Measurements from ENCODE around the gene ADAM22. TPM values are rescaled to one million over a fixed set of nuclear protein-coding genes. Genes with fewer than 3 reads are reported as not detected.

The ADAM22 gene
- total RNA-seq, 1 experiment from 2014 or later = 7.1 TPM

DNA sequence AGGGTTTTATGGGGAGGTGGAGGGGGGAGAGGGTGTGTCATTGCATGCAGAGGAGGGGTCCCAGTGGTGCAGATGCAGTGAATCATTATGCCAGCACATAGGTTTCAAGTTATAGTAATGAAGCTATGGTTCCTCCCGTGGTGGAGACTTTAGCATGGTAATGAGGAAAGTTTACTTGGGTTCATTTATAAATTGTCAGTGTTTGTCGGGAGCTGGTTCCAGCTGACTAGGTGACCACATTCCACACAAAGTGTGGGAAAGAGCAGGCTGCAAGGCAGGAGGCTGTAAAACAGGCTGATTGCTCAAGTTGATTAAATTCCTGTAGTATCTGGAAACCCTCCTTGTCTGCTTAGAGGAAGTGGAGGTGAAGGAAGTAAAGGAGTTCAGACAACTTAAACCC is 206.9 kb downstream of the ADAM22 start:
- Histone ChIP-seq H3K4me1 (ENCODE audit: insufficient read depth, low read length, poor library complexity, severe bottlenecking) (no peaks in the 10 kb centered on the region), H3K4me3 (ENCODE audit: low read depth, low read length, poor library complexity, severe bottlenecking) (no peak overlapping the region), H3K27me3 (replicated peaks; ENCODE audit: insufficient read depth, low read depth, low read length, poor library complexity) (no peaks in the 10 kb centered on the region), H3K36me3 (ENCODE audit: insufficient read depth, low read length, poor library complexity, severe bottlenecking) (no peaks in the 10 kb centered on the region), H3K9me3 (ENCODE audit: low read depth, low read length, poor library complexity, severe bottlenecking) (no peaks in the 10 kb centered on the region), H3K27ac (ENCODE audit: low read depth, low read length, poor library complexity, severe bottlenecking) (no peak overlapping the region)
- ChIA-PET CTCF (no interaction called here), POLR2A (ENCODE audit: low non-redundant PET) (interaction anchor here (0.6 kb wide), 1 partner anchor 420 kb away, joined by 12 read pairs; no protein-coding TSS in a partner anchor)
- no peak for DNase-seq (ENCODE audit: low spot score)
- intact Hi-C loops (cut with micrococcal nuclease; ENCODE audit: unreplicated experiment) = no loop called here
- TF ChIP-seq EZH2 (IDR thresholded peaks at IDR 0.05; ENCODE audit: borderline replicate concordance, low read depth, low read length, poor library complexity, severe bottlenecking) = no peak
- TF ChIP-seq, protein P1, sequence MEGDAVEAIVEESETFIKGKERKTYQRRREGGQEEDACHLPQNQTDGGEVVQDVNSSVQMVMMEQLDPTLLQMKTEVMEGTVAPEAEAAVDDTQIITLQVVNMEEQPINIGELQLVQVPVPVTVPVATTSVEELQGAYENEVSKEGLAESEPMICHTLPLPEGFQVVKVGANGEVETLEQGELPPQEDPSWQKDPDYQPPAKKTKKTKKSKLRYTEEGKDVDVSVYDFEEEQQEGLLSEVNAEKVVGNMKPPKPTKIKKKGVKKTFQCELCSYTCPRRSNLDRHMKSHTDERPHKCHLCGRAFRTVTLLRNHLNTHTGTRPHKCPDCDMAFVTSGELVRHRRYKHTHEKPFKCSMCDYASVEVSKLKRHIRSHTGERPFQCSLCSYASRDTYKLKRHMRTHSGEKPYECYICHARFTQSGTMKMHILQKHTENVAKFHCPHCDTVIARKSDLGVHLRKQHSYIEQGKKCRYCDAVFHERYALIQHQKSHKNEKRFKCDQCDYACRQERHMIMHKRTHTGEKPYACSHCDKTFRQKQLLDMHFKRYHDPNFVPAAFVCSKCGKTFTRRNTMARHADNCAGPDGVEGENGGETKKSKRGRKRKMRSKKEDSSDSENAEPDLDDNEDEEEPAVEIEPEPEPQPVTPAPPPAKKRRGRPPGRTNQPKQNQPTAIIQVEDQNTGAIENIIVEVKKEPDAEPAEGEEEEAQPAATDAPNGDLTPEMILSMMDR (conservative IDR thresholded peaks at IDR 0.05; ENCODE audit: low read depth, low read length) = no peak
- BruUV-seq (replicated peaks) = no TSS peak

DNA sequence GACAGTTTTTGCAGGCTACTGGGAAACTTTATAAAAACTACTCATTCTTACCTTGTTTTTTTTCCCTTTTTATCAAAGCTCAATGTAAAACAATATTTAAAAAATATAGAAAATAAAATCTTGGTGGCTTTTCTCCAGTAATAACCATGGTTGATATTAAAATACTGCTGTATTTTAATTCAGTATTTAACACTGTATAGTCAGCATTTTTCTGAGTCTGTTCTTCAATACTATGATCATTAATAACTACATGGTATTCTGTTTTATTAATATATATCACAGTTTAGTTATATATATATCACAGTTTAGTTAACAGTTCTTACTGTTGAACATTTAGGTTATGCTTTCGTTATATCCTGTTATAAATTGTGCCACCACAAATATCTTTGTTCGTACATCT is 207.4 kb downstream of the ADAM22 start:
- TF ChIP-seq, protein P1 (conservative IDR thresholded peaks at IDR 0.05; ENCODE audit: low read depth, low read length) = no peak
- TF ChIP-seq EZH2 (IDR thresholded peaks at IDR 0.05; ENCODE audit: borderline replicate concordance, low read depth, low read length, poor library complexity, severe bottlenecking) = no peak
- H3K36me3 ChIP-seq (ENCODE audit: insufficient read depth, low read length, poor library complexity, severe bottlenecking) = no peaks in the 10 kb centered on the region
- H3K27me3 ChIP-seq (replicated peaks; ENCODE audit: insufficient read depth, low read depth, low read length, poor library complexity) = no peaks in the 10 kb centered on the region
- no peak for DNase-seq (ENCODE audit: low spot score)
- no peak overlapping the region for H3K27ac ChIP-seq (ENCODE audit: low read depth, low read length, poor library complexity, severe bottlenecking)
- BruUV-seq (replicated peaks) = no TSS peak
- ChIA-PET CTCF (no interaction called here), POLR2A (ENCODE audit: low non-redundant PET) (no interaction called here)
- intact Hi-C loops (cut with micrococcal nuclease; ENCODE audit: unreplicated experiment) = no loop called here
- no peak overlapping the region for H3K4me3 ChIP-seq (ENCODE audit: low read depth, low read length, poor library complexity, severe bottlenecking)
- H3K9me3 ChIP-seq (ENCODE audit: low read depth, low read length, poor library complexity, severe bottlenecking) = no peaks in the 10 kb centered on the region
- no peaks in the 10 kb centered on the region for H3K4me1 ChIP-seq (ENCODE audit: insufficient read depth, low read length, poor library complexity, severe bottlenecking)

DNA sequence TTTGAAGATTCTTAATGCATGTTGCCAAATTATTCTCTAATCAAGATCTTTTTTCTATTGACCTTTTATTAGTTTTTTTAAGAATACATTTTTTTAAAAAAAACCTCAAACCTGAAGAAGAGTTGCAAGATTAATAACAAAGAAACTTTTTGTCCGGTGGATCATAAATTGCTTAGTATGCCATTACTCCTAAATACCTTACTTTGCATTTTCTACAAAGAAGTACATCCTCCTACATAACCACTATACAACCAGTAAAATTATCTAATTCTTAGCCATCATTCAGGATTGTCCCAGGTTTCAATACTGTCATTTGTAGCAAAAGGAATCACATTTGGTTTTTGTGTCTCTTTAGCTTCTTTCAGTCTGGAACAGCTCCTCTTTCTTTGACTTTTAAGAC is 207.9 kb downstream of the ADAM22 start:
- Histone ChIP-seq H3K4me3 (ENCODE audit: low read depth, low read length, poor library complexity, severe bottlenecking) (no peak overlapping the region), H3K36me3 (ENCODE audit: insufficient read depth, low read length, poor library complexity, severe bottlenecking) (no peaks in the 10 kb centered on the region)

More for the DNA sequence above, 207.9 kb downstream of the ADAM22 start:
- CTCF ChIA-PET = no interaction called here
- POLR2A ChIA-PET (ENCODE audit: low non-redundant PET) = no interaction called here
- BruUV-seq (replicated peaks) = no TSS peak
- no peak overlapping the region for H3K27ac ChIP-seq (ENCODE audit: low read depth, low read length, poor library complexity, severe bottlenecking)
- H3K27me3 ChIP-seq (replicated peaks; ENCODE audit: insufficient read depth, low read depth, low read length, poor library complexity) = no peaks in the 10 kb centered on the region
- intact Hi-C loops (cut with micrococcal nuclease; ENCODE audit: unreplicated experiment) = no loop called here
- H3K4me1 ChIP-seq (ENCODE audit: insufficient read depth, low read length, poor library complexity, severe bottlenecking) = no peaks in the 10 kb centered on the region
- no peak for DNase-seq (ENCODE audit: low spot score)
- no peaks in the 10 kb centered on the region for H3K9me3 ChIP-seq (ENCODE audit: low read depth, low read length, poor library complexity, severe bottlenecking)
- no peak for TF ChIP-seq EZH2 (IDR thresholded peaks at IDR 0.05; ENCODE audit: borderline replicate concordance, low read depth, low read length, poor library complexity, severe bottlenecking)
- TF ChIP-seq, protein P1 (conservative IDR thresholded peaks at IDR 0.05; ENCODE audit: low read depth, low read length) = no peak

Data from A673 (cell line).